ENCODE results near the gene MRPS23.

GRCh38 chr17:57894848-57895247 lies 45.0 kb upstream of the MRPS23 start:
- TF ChIP-seq CTCF (conservative IDR thresholded peaks at IDR 0.05 in 1 of 2, IDR thresholded peaks at IDR 0.05 in 1 of 2; ENCODE audit: low read depth in 1 of 2, low read length in 2 of 2) (no peak), EZH2 (IDR thresholded peaks at IDR 0.05; ENCODE audit: low read length, missing control alignments) (no peak)

Measured in fibroblast of lung (primary cell).